SK-MEL-5 (cell line): ENCODE results near the gene GNG8. TPM values are rescaled to one million over a fixed set of nuclear protein-coding genes. Genes with fewer than 3 reads are reported as not detected.

Source experiments
- DNase-seq: peaks from one replicate; pipeline ENCODE4 v3.0.0-alpha.2; 2016; ENCODE audit warnings: low read depth, low spot score
- in situ Hi-C: cut with HindIII; loops from 2 replicates; pipeline ENCODE4 v1.10.0; 2016; ENCODE audit warnings: low sequenced_read_pairs, high pct_unique_total_duplicates, low pct_unique_long_range_greater_than_20kb
- total RNA-seq: library from RNA; depleted of rRNA; stranded (reverse); fragments of >200 nt; shearing (Covaris generic); gene quantifications from 2 replicates; pipeline ENCODE4 v1.2.3, GENCODE V29; 2014

GNG8 gene
- total RNA-seq, 1 experiment from 2014 or later = not detected

GRCh38 chr19:46624958-46625661 lies 10.9 kb downstream of the GNG8 start, which contains the start of gene PTGIR:
TSS of gene PTGIR (minus strand) at chr19:46625089. CDS start at chr19:46624225, 864 bp downstream.
- DNase-seq = no peak
- in situ Hi-C loops = no loop called here

- no peak for DNase-seq
- in situ Hi-C loops = no loop called here
Observed at GRCh38 chr19:46623915-46624502, 12.0 kb downstream of the GNG8 start.

- in situ Hi-C loops = no loop called here
- no peak for DNase-seq
Observed at GRCh38 chr19:46622118-46622446, 13.9 kb downstream of the GNG8 start.

- in situ Hi-C loops = no loop called here
- DNase-seq = no peak
Observed at GRCh38 chr19:46621191-46622117, 14.5 kb downstream of the GNG8 start.

- in situ Hi-C loops = no loop called here
- DNase-seq = no peak
Observed at GRCh38 chr19:46620716-46621115, 15.3 kb downstream of the GNG8 start.

- in situ Hi-C loops = no loop called here
Observed at GRCh38 chr19:46620267-46620666, 15.7 kb downstream of the GNG8 start.

GRCh38 chr19:46618670-46619231 lies 17.3 kb downstream of the GNG8 start:
- no peak for DNase-seq
- in situ Hi-C loops = no loop called here

More at GRCh38 chr19:46620267-46620666, 15.7 kb downstream of the GNG8 start:
- DNase-seq = no peak

- in situ Hi-C loops = no loop called here
- DNase-seq = no peak
Observed at GRCh38 chr19:46617601-46618000, 18.4 kb downstream of the GNG8 start.

- in situ Hi-C loops = no loop called here
- DNase-seq = peak; percentile 50
Observed at GRCh38 chr19:46616631-46617322, 19.2 kb downstream of the GNG8 start.

GRCh38 chr19:46615966-46616365 lies 20.0 kb downstream of the GNG8 start:
- in situ Hi-C loops = no loop called here
- no peak for DNase-seq

GRCh38 chr19:46614114-46614722 lies 21.8 kb downstream of the GNG8 start:
- DNase-seq = peak; percentile 74
- in situ Hi-C loops = no loop called here

GRCh38 chr19:46613525-46613924 lies 22.5 kb downstream of the GNG8 start:
- DNase-seq = no peak
- in situ Hi-C loops = no loop called here

GRCh38 chr19:46611776-46612175 lies 24.2 kb downstream of the GNG8 start:
- no peak for DNase-seq
- in situ Hi-C loops = no loop called here

- in situ Hi-C loops = no loop called here
- DNase-seq = no peak
Observed at GRCh38 chr19:46610851-46611770, 24.9 kb downstream of the GNG8 start.

- in situ Hi-C loops = no loop called here
- no peak for DNase-seq
Observed at GRCh38 chr19:46610413-46610775, 25.6 kb downstream of the GNG8 start.
